ENCODE results near the gene PLEK2. TPM values are rescaled to one million over a fixed set of nuclear protein-coding genes. Genes with fewer than 3 reads are reported as not detected.

PLEK2 gene
- total RNA-seq, 1 donor from 2014 or later, result not detected

GRCh38 chr14:67405771-67406170, 6.2 kb downstream of the PLEK2 start:
- Mint-ChIP-seq H3K9me3 (no peaks in the 10 kb centered on the region), H3K4me3 (no peak overlapping the region), H3K36me3 (no peaks in the 10 kb centered on the region), H3K4me1 (ENCODE audit: unreplicated experiment) (no peaks in the 10 kb centered on the region), H3K27me3 (no peaks in the 10 kb centered on the region), H3K27ac (no peak overlapping the region)
- TF ChIP-seq CTCF (conservative IDR thresholded peaks at IDR 0.05), result no peak
- DNase-seq (ENCODE audit: extremely low spot score, unreplicated experiment), result no peak

DNA sequence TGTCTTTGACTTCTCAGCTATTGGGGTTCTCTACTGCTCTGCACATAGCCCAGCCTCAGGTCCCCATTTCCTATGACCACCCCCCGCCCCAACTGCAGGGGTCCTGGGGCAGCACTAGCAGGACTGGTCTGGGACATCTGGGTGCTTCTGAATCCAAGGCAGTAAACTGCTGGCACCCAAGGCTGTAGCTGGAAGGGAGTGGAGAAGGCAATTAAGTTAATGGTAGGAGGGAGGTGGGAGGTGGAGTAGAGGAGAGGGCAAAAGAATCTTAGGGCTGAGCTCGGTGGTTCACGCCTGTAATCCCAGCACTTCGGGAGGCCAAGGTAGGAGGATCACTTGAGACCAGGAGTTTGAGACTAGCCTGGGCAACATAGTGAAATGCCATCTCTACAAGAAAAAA, 11.5 kb downstream of the PLEK2 start:
- DNase-seq (ENCODE audit: extremely low spot score, unreplicated experiment), result no peak
- H3K27ac Mint-ChIP-seq, result no peak overlapping the region
- H3K4me3 Mint-ChIP-seq, result no peak overlapping the region
- H3K9me3 Mint-ChIP-seq, result no peaks in the 10 kb centered on the region
- peaks cover 4% of the 10 kb centered on the region for H3K27me3 Mint-ChIP-seq
- TF ChIP-seq CTCF (conservative IDR thresholded peaks at IDR 0.05), result no peak
- H3K36me3 Mint-ChIP-seq, result no peaks in the 10 kb centered on the region
- peaks cover 5% of the 10 kb centered on the region for H3K4me1 Mint-ChIP-seq (ENCODE audit: unreplicated experiment)

GRCh38 chr14:67397536-67397935, 14.4 kb downstream of the PLEK2 start:
- H3K9me3 Mint-ChIP-seq, result no peaks in the 10 kb centered on the region
- H3K4me3 Mint-ChIP-seq, result no peak overlapping the region
- no peak for DNase-seq (ENCODE audit: extremely low spot score, unreplicated experiment)
- H3K4me1 Mint-ChIP-seq (ENCODE audit: unreplicated experiment), result peaks cover 10% of the 10 kb centered on the region
- H3K27me3 Mint-ChIP-seq, result peaks cover 4% of the 10 kb centered on the region
- no peak overlapping the region for H3K27ac Mint-ChIP-seq
- H3K36me3 Mint-ChIP-seq, result no peaks in the 10 kb centered on the region
- TF ChIP-seq CTCF (conservative IDR thresholded peaks at IDR 0.05), result no peak

DNA sequence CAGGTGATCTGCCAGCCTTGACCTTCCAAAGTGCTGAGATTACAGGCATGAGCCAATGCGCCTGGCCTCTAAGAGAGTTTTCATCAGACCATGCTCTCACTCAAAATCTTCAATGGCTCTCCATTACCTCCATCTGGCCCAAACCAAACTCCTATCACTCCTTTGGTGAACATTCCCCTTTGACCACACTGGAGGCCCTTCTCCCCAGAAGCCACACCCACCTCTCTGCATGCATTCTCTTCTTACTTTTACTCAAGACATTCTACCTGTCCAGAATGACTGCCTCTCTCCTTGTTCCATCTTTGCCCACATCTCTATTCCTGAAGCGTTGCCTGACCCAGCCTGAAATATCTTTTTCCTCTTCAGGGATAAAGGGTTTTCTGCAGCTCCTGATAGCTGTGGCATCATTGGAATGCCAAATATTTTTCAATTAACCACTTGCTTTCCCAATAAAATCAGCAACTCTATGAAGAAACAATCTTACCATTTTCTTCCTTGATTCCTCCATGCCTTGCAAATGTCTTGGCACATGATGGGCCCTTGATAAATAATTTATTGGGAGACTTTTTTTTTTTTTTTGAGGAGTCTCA, 15.5 kb downstream of the PLEK2 start:
- peaks cover 4% of the 10 kb centered on the region for H3K27me3 Mint-ChIP-seq
- H3K36me3 Mint-ChIP-seq, result no peaks in the 10 kb centered on the region
- TF ChIP-seq CTCF (conservative IDR thresholded peaks at IDR 0.05), result no peak
- H3K9me3 Mint-ChIP-seq, result no peaks in the 10 kb centered on the region
- no peak overlapping the region for H3K4me3 Mint-ChIP-seq
- H3K27ac Mint-ChIP-seq, result no peak overlapping the region
- no peak for DNase-seq (ENCODE audit: extremely low spot score, unreplicated experiment)
- H3K4me1 Mint-ChIP-seq (ENCODE audit: unreplicated experiment), result peaks cover 15% of the 10 kb centered on the region

- Mint-ChIP-seq H3K36me3 (no peaks in the 10 kb centered on the region), H3K27ac (no peak overlapping the region)
These were observed 16.1 kb downstream of the PLEK2 start for GRCh38 chr14:67395876-67396189.

More at GRCh38 chr14:67395876-67396189, 16.1 kb downstream of the PLEK2 start:
- H3K9me3 Mint-ChIP-seq, result no peaks in the 10 kb centered on the region
- peaks cover 15% of the 10 kb centered on the region for H3K4me1 Mint-ChIP-seq (ENCODE audit: unreplicated experiment)
- no peak for TF ChIP-seq CTCF (conservative IDR thresholded peaks at IDR 0.05)
- H3K27me3 Mint-ChIP-seq, result peaks cover 4% of the 10 kb centered on the region
- no peak for DNase-seq (ENCODE audit: extremely low spot score, unreplicated experiment)
- no peak overlapping the region for H3K4me3 Mint-ChIP-seq
